IPS-15b (cell line): ENCODE results near the gene AP1G2.

Experiments used
- H3K27me3 ChIP-seq: one replicate; pipeline ENCODE4 v1.6.1; 2013; ENCODE audit warnings: low read length; ENCODE audit not compliant: control insufficient read depth, insufficient read depth
- H3K36me3 ChIP-seq: one replicate; pipeline ENCODE4 v1.6.1; 2013; ENCODE audit warnings: low read length; ENCODE audit not compliant: control insufficient read depth, insufficient read depth
- H3K4me1 ChIP-seq: one replicate; pipeline ENCODE4 v1.6.1; 2013; ENCODE audit warnings: mild to moderate bottlenecking, low read length; ENCODE audit not compliant: control insufficient read depth, insufficient read depth
- H3K4me3 ChIP-seq: one replicate; pipeline ENCODE4 v1.5.1; 2013; ENCODE audit warnings: low read depth, low read length
- H3K9ac ChIP-seq: one replicate; pipeline ENCODE4 v1.6.1; 2013; ENCODE audit warnings: low read depth, mild to moderate bottlenecking, low read length
- H3K9me3 ChIP-seq: one replicate; pipeline ENCODE4 v1.6.1; 2013; ENCODE audit warnings: mild to moderate bottlenecking, low read length; ENCODE audit not compliant: control insufficient read depth, insufficient read depth

AP1G2 gene

DNA sequence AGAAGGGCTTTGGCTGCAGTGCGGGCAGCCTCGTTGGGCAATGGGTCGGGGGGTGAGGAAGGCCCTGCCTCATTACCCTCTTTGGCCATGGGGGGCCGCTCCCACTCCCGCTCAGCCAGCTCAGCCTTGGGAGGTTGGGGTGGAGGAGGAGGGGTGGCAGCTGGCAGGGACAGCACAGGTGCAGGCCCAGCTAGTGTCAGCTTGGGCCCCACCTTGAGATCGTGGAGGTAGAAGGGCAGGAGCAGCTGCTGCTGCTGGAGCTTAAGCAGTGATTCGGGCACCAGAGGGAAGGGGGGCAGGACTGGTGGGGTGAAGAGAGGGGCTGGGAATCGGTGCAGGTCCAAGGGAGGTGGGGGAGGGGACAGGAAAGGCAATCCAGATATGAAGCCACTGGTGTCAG, 42.0 kb downstream of the AP1G2 start:
- Histone ChIP-seq H3K27me3 (no peaks in the 10 kb centered on the region), H3K9me3 (no peaks in the 10 kb centered on the region), H3K4me3 (no peak overlapping the region), H3K36me3 (peaks cover 43% of the 10 kb centered on the region), H3K4me1 (peaks cover 12% of the 10 kb centered on the region), H3K9ac (no peak overlapping the region)

DNA sequence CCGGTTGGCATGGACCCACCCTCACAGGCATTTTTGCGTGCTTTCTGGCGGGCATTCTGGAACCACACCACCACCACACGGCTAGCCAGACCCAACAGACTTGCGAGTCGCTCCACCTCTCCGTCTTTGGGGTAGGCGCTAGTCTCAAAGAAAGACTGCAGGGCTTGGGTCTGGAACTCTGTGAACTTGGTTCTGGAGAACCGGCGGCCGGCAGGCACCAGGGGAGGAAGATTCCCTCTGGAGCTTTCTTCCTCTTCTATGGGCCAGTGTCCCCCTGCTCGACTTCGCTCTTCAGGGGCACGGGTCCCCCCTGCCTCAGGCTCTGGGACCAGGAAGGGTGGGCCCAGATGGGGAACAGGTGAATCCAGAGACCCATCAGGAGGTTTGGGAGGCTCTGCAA, 42.6 kb downstream of the AP1G2 start:
- H3K9ac ChIP-seq = no peak overlapping the region
- no peaks in the 10 kb centered on the region for H3K27me3 ChIP-seq
- H3K4me1 ChIP-seq = peaks cover 12% of the 10 kb centered on the region
- peaks cover 42% of the 10 kb centered on the region for H3K36me3 ChIP-seq
- H3K4me3 ChIP-seq = no peak overlapping the region
- no peaks in the 10 kb centered on the region for H3K9me3 ChIP-seq

DNA sequence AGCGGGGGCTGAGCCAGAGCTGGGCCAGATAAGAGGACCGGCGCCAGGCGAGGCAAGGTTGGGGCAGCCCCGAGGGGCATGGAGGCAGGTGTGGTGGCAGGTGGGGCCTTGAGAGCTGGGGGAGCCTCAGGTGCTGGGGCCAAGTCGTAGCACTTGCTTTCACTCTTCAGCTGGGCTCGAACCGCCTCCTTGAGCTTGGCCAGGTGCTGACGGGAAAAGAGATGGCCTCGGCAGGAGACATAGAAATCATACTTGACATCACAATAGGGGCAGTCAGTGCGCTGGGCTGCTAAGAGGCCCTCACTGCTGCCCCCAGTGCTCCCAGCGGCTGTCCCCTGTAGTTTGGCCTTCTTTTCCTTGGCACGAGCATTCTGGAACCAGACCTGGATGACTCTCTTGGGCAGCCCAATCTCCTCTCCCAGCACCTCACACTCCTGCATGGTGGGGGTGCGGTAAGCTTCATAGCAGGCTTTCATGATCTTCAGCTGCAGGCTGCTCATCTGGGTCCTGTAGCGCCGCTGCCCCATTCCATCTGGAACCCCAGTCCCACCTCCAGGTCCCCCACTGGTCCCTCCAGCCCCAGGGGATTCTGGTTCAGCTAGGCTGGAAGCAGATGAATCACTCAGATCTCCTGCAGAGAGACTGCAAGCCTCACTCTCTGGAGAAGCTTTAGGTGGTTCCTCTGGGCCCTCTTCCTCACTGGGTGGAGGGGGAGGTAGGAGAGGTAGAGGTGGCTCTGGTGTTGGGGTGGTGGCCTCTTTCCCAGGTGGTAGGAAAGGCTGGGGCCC, 44.2 kb downstream of the AP1G2 start:
- Histone ChIP-seq H3K27me3 (no peaks in the 10 kb centered on the region), H3K4me3 (no peak overlapping the region), H3K9ac (no peak overlapping the region), H3K4me1 (peaks cover 14% of the 10 kb centered on the region), H3K36me3 (peaks cover 36% of the 10 kb centered on the region), H3K9me3 (no peaks in the 10 kb centered on the region)

- Histone ChIP-seq H3K9me3 (no peaks in the 10 kb centered on the region), H3K27me3 (no peaks in the 10 kb centered on the region), H3K36me3 (peaks cover 36% of the 10 kb centered on the region), H3K4me1 (peaks cover 11% of the 10 kb centered on the region), H3K4me3 (no peak overlapping the region), H3K9ac (no peak overlapping the region)
Measured at GRCh38 chr14:23522643-23523198, 44.9 kb downstream of the AP1G2 start.

DNA sequence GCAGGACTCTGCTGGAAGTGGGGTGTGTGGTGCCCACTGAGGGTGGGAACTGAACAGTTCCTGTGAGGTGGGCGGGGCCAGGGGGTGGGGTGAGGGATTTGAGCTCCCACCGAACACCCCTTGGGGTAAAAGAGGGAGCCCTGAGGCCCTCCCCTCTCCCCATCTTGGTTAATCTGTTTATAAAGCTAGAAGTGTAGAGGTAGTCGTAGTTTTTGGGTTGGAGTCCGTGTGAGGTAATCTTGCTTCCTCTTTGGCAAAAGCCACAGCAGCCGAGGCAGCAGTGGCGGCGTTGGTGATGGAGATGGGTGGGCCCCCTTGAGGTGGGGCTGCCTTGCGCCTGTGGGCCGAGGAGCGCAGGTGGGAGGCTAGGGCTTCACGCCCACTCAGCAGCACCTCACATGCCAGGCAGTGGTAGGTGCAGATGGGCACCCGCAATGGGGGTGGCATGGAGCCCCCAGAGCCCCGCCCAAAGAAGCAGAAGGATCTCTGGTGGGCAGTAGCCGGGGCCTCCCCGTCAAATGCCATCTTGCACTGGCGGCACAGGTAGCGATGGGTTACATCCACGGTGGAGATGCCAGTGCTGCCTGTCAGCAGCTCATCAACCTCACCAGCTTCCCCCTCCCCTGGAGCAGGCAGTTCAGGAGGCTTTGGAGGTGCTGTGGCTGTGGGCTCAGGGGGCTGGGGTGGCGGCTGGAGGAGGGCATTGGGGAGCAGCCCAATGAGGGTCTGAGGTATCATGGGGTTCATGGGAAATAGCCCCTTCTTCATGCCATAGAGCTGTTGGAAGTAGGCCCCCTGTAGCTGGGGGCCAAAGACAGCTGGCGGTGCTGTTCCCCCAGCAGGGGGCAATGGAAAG, 45.6 kb downstream of the AP1G2 start:
- no peaks in the 10 kb centered on the region for H3K27me3 ChIP-seq
- H3K4me1 ChIP-seq = peaks cover 11% of the 10 kb centered on the region
- no peaks in the 10 kb centered on the region for H3K9me3 ChIP-seq
- no peak overlapping the region for H3K4me3 ChIP-seq
- H3K36me3 ChIP-seq = peaks cover 31% of the 10 kb centered on the region
- no peak overlapping the region for H3K9ac ChIP-seq

GRCh38 chr14:23520899-23521533, 46.6 kb downstream of the AP1G2 start:
- Histone ChIP-seq H3K9me3 (no peaks in the 10 kb centered on the region), H3K4me1 (peaks cover 11% of the 10 kb centered on the region), H3K27me3 (no peaks in the 10 kb centered on the region), H3K4me3 (no peak overlapping the region), H3K9ac (no peak overlapping the region), H3K36me3 (peaks cover 21% of the 10 kb centered on the region)

DNA sequence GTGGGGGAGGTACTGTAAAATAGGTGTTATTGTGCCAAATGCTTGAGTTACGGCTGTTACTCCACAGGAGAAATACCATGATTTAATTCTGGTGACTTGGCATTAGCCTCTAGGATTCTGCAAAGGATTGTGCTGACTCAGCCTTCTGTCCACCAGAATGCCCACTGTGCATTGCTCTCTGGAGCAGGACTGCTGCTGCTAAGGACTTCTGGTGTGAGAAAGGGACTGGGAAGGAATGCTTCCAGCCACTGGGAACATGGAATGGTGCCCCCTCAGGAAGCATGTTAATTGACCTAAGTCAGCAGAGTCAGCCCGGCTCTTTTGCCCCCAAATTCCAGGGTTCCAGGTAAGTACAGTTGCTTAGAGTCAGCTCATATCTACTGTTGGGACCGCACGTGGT, 48.9 kb downstream of the AP1G2 start:
- H3K4me3 ChIP-seq = no peak overlapping the region
- H3K27me3 ChIP-seq = no peaks in the 10 kb centered on the region
- no peak overlapping the region for H3K9ac ChIP-seq
- peaks cover 10% of the 10 kb centered on the region for H3K36me3 ChIP-seq
- peaks cover 11% of the 10 kb centered on the region for H3K4me1 ChIP-seq
- H3K9me3 ChIP-seq = no peaks in the 10 kb centered on the region

DNA sequence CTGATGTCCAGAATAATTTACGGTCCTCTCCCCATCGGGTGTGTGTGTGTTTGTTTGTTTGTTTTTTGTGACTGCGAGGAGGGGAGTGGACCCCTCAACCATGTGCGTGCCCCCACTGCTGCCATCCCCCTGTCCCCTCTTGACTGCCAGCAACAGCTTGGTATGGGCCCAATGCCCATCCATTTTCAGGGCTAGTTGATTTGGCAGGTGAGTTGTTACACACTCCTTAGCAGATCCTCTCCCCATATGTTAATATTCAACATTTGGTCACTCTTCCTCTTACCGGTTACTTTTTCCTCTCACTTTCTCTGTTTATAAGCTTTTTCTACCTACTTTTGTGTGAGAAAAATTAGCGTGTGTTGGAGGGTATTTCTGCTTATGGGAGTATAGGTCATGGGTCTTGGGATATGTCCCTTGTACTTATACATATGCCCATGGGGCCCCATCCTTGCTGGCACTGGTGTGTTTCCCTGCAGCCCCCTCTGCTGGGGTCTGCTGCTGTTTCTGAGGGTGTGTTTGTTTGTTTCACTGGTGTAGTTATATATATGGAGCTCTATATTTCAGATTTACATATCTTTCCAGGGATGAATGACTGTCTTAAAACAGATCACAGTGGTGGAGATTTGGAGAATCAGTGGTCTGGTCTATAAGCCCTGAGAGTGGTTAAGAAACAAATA, 49.8 kb downstream of the AP1G2 start:
- Histone ChIP-seq H3K9ac (no peak overlapping the region), H3K4me3 (no peak overlapping the region), H3K9me3 (no peaks in the 10 kb centered on the region), H3K36me3 (peaks cover 7% of the 10 kb centered on the region), H3K4me1 (peaks cover 11% of the 10 kb centered on the region), H3K27me3 (no peaks in the 10 kb centered on the region)

GRCh38 chr14:23514644-23514957, 53.0 kb downstream of the AP1G2 start:
- no peak overlapping the region for H3K9ac ChIP-seq
- no peak overlapping the region for H3K4me3 ChIP-seq
- H3K4me1 ChIP-seq = peaks cover 10% of the 10 kb centered on the region
- no peaks in the 10 kb centered on the region for H3K27me3 ChIP-seq
- no peaks in the 10 kb centered on the region for H3K36me3 ChIP-seq
- no peaks in the 10 kb centered on the region for H3K9me3 ChIP-seq

- peaks cover 10% of the 10 kb centered on the region for H3K4me1 ChIP-seq
- H3K27me3 ChIP-seq = no peaks in the 10 kb centered on the region
- H3K9me3 ChIP-seq = no peaks in the 10 kb centered on the region
- H3K9ac ChIP-seq = no peak overlapping the region
- no peaks in the 10 kb centered on the region for H3K36me3 ChIP-seq
- no peak overlapping the region for H3K4me3 ChIP-seq
Measured at GRCh38 chr14:23513818-23514643, 53.6 kb downstream of the AP1G2 start.
